HG03159 (cell line): ENCODE measurements around the gene NUS1.
"Not testable (repeated sequence)": the region's sequence is repeated elsewhere in the genome, so short reads cannot be mapped to it uniquely, and the experiment has no call there.

Experiments used
- ATAC-seq: cut with Tn5 transposase; IDR thresholded peaks from one replicate; pipeline ENCODE4 v1.9.1; 2021; ENCODE audit warnings: mild to moderate bottlenecking, moderate library complexity; ENCODE audit not compliant: unreplicated experiment

NUS1 gene

DNA sequence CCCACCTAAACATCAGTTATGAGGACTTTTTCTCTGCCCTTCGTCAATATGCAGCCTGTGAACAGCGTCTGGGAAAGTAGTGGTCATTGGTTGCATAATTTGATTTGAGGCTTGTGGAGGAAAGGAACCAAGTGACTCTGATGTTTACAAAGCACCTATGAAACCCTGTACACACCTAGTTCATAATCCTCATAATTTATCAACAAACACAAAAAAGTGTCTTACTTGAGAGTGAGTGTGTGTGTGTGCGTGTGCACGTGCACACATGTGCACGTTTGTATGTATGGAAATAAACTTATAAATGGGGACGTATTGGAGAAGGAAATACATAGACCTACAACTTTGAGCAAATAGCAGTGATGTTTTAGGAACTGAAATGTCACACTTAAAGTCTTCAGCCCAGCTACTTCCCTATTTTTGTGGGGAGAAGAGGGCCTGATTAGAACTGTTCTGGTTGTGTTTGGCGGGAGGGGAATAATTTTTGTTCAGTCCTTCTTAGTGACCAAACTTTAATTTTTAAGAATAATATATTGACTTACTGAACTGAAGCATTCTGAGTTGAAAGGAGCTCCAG, 31.8 kb downstream of the NUS1 start:
- not testable (repeated sequence) for ATAC-seq

DNA sequence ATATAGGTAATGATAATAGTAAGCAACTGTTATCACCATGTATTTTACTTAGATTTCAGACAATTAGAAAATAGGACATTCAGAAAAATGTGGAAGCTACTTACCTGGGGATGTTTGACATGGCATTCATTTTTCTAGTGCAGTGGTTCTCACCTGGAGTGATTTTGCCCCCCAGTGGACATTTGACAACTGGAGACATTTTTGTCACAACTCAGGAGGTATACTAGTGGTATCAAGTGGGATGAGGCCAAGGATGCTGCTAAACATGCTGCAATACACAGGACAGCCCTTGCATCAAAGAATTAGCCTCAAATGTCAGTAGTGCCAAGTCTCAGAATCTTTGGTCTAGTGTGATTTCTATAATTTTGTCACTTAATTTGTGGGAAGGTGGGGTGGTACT, 36.1 kb downstream of the NUS1 start:
- ATAC-seq: peak; percentile 56

- no peak for ATAC-seq
Measured at GRCh38 chr6:117718895-117719294, 43.6 kb downstream of the NUS1 start.

DNA sequence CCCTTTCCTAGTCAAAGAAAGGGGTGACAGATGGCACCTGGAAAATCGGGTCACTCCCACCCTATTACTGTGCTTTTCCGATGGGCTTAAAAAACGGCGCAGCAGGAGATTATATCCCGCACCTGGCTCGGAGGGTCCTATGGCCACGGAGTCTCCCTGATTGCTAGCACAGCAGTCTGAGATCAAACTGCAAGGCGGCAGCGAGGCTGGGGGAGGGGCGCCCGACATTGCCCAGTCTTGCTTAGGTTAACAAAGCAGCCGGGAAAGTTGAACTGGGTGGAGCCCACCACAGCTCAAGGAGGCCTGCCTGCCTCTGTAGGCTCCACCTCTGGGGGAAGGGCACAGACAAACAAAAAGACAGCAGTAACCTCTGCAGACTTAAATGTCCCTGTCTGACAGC, 46.3 kb downstream of the NUS1 start:
- not testable (repeated sequence) for ATAC-seq

GRCh38 chr6:117728626-117729025, 53.4 kb downstream of the NUS1 start:
- ATAC-seq: no peak

DNA sequence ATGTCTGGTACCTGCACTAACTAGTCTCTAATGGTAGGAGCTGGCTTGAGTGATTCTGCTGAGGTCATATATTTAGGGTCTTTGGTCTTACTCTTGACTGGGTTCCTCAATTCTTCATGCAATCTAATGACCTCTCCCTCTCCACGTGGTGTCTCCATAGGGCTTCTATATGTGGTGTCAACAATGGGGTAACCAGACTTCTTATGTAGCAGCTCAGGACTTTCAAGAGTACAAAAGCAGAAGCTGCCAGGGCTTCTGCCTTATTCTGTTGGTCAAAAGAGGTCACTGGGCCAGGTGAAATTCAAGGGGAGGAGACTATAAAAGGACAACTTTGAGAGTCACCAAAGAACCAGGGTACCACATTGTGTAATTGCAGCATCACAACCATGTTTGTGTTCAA, 54.3 kb downstream of the NUS1 start:
- ATAC-seq: no peak

GRCh38 chr6:117733341-117733740, 58.1 kb downstream of the NUS1 start:
- ATAC-seq: no peak

DNA sequence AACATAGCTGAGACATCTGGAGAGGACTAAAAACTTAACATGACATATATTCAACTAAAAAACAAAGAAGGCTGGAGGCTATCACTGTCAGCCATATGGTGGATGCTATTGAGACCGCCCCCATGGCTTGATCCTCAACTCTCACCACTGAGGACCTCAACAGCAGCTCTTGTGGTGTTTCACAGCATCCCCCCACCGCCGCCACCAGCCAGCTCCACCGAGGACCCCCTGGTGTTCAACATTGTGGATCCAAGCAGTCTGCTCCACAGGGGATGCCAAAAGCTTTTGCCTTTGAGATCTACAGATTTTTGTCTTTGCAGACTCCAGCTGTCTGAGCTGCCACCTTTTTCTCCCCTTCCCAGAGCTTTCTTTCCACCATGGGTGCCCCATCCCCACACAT, 64.6 kb downstream of the NUS1 start:
- no peak for ATAC-seq

DNA sequence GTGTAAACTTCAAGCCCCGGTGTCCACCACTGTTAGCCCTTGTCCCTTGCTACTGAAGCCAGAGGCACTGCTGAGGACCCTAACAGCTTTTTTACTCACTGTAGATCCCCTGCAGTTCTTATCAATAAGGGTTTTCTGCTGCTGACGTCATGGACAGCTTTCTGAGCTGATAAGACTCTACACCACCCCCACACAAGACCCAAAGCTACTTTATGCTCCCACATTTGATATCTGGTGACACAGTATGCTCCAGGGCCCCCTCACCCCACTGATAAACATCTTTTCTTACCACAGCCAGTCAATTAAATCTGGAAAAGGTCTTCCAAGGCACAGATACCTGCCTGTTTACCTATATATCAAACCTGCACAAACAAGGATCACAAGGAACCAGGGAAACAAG, 65.3 kb downstream of the NUS1 start:
- no peak for ATAC-seq

DNA sequence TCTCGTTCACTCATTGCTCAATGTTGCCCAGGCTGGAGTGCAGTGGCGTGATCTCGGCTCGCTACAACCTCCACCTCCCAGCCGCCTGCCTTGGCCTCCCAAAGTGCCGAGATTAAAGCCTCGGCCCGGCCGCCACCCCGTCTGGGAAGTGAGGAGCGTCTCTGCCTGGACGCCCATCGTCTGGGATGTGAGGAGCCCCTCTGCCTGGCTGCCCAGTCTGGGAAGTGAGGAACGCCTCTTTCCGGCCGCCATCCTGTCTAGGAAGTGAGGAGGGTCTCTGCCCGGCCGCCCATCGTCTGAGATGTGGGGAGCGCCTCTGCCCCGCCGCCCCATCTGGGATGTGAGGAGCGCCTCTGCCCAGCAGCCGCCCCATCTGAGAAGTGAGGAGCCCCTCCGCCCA, 75.4 kb downstream of the NUS1 start:
- not testable (repeated sequence) for ATAC-seq
